Measurements from ENCODE around the gene CCL13.

The CCL13 gene

GRCh38 chr17:34386697-34387550 is 30.6 kb downstream of the CCL13 start:
- no peak for DNase-seq

- DNase-seq: no peak
Observed at GRCh38 chr17:34387566-34387965, 31.3 kb downstream of the CCL13 start.

- DNase-seq: no peak
Observed at GRCh38 chr17:34389126-34389750, 33.0 kb downstream of the CCL13 start.

GRCh38 chr17:34390649-34391048 is 34.4 kb downstream of the CCL13 start:
- DNase-seq: no peak

GRCh38 chr17:34391241-34391640 is 35.0 kb downstream of the CCL13 start:
- no peak for DNase-seq

GRCh38 chr17:34393401-34393800 is 37.1 kb downstream of the CCL13 start:
- DNase-seq: no peak

- DNase-seq: no peak
Observed at GRCh38 chr17:34397265-34397664, 41.0 kb downstream of the CCL13 start.

- DNase-seq: no peak
Observed at GRCh38 chr17:34398990-34399389, 42.7 kb downstream of the CCL13 start.

GRCh38 chr17:34399725-34400124 is 43.4 kb downstream of the CCL13 start:
- no peak for DNase-seq

- no peak for DNase-seq
Observed at GRCh38 chr17:34400301-34400931, 44.1 kb downstream of the CCL13 start.

GRCh38 chr17:34401165-34401564 is 44.9 kb downstream of the CCL13 start:
- DNase-seq: no peak

- DNase-seq: no peak
Observed at GRCh38 chr17:34403006-34403405, 46.7 kb downstream of the CCL13 start.

GRCh38 chr17:34406226-34406625 is 49.9 kb downstream of the CCL13 start:
- no peak for DNase-seq
